HG03108 (cell line): ENCODE measurements around the gene NDUFV2.

Experiments used
- ATAC-seq: cut with Tn5 transposase; IDR thresholded peaks from one replicate; pipeline ENCODE4 v1.9.1; 2021; ENCODE audit warnings: moderate library complexity; ENCODE audit not compliant: unreplicated experiment

NDUFV2 gene

GRCh38 chr18:9102508-9103375 is at the start of gene NDUFV2:
Gene NDUFV2 (plus strand): TSS chr18:9102699. CDS start chr18:9102744, 45 bp downstream.
- ATAC-seq: peak; percentile 89

GRCh38 chr18:9053814-9054213 is 48.7 kb upstream of the NDUFV2 start:
- ATAC-seq: no peak

- peak; percentile 64 for ATAC-seq
These were observed 47.3 kb upstream of the NDUFV2 start for GRCh38 chr18:9055185-9055584.

DNA sequence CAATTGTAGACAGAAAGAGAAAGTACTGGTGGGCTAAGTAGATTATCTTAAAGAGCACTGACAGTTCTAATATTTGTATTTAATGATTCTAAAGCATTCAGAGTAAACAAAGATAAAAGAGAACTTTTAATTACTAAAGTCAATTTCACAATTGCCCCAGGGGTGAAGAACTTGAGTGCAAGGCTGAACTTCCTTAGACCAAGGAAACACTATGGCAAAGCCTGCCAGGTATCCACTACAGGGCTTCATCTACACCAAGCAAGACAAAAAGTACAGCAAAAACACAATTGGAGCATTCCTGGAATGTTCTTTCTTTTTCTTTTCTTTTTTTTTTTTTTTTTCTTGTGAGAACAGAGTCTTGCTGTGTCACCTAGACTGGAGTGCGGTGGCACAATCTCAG is 46.9 kb upstream of the NDUFV2 start:
- ATAC-seq: no peak

- ATAC-seq: no peak
These were observed 44.9 kb upstream of the NDUFV2 start for GRCh38 chr18:9057646-9058045.

DNA sequence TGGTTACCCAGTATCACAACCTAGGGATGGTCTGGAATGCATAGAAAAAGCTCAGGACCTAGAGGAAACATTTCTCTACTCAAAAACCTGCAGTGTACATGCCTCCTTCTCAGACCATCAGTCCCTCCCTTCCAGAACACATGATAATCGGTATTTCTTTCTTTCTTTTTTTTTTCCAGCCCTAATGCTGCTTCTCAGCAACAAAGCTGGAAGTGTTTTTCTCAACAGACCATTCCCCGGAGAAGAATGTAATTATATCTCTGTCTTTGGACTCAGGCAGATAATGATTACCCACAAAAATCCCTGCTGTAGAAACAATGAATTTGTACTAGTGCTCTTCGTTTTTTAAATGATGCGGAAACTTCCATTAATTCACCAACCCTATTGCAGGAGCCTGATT is 44.1 kb upstream of the NDUFV2 start:
- ATAC-seq: no peak

DNA sequence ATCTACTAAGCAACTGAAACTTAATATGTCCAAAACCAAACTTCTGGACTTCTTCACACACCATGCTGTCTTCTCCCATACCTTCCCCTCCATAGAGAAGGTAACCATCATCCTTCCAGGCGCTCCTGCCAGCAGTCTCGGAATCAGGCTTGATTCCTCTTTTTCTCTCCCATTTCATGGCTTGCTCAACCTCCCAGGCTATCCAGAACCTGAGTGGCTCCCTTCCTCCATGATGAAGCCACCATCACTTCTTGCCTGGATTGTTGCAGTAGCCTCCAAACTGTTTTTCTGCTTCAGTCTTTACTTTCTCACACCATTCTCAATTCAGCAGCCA is 40.1 kb upstream of the NDUFV2 start:
- ATAC-seq: no peak

DNA sequence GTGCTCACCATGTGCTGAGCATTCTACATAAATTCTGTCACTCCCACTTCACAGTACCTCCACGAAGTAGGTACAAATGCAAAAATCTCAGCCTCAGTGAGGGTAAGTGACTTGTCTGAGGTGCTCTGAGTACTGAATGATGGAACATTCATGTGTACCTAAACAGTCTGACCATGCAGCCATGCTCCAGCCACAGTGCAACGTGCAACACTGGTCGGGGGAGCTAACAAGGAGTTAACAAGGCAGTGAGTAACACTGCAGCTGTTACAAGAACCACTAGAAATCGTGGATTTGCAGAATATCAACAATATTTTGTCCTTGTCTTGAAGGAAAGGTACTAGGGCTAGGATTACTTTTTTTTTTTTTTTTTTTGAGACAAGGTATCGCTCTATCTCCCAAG is 36.6 kb upstream of the NDUFV2 start:
- ATAC-seq: no peak

GRCh38 chr18:9066358-9066757 is 36.1 kb upstream of the NDUFV2 start:
- peak; percentile 29 for ATAC-seq

DNA sequence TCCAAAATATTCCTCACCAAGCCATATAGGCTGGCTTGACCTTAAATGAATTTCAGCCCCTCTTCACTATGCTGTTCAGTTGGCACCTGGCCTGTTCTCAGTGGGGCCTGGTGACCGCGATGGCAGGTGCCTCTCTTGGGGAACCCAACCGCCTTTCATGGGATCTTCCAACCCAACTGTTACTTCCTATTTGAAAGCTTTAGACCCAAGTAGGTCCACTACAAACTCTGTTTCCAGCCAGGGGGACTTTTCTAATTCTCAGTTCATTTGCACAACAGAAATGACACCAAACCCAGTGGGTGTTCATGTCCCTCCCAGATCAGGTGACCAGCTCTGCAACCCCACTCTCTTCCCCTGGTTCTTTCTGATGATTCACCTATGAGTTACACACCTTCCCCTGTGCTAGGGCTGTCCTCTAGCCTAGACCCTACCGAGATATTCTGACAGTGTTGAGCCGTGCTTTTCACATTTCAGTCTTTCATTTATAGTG is 35.6 kb upstream of the NDUFV2 start:
- ATAC-seq: peak; percentile 63

DNA sequence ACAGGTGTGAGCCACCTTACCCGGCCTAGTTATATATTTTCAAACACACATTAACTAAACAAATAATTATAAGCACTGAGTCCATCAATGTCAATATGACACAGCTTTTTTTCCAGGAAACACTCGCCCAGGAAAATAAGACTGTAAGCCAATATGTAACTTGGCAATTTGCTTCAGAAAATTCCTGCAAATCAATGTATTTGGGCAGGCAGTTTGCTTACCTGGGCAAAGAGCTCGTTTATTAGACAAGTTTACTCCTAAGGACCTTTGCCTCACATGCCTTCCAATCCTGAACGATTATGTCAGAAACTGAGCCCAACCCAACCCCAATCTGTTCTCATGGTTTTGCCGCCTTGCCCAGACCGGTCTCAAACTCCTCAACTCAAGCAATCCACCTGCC is 34.7 kb upstream of the NDUFV2 start:
- ATAC-seq: no peak

GRCh38 chr18:9068346-9068745 is 34.2 kb upstream of the NDUFV2 start:
- no peak for ATAC-seq

GRCh38 chr18:9069601-9070000 is 32.9 kb upstream of the NDUFV2 start:
- peak; percentile 22 for ATAC-seq

DNA sequence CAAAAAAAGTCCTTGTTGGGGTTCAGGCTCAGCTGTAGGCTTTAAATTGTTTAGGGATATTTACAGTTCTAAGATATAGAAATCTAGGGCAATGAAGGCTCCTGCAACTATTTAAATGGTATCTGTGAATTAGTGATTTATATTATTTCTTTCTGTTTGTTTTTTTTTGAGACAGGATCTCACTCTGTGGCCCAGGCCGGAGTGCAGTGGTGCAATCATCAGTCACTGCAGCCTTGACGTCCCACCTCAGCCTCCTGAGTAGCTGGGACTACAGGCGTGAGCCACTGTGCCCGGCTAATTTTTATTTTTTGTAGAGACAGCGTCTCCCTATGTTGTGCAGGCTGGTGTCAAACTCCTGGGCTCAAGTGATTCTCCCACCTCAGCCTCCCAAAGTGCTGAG is 32.3 kb upstream of the NDUFV2 start:
- ATAC-seq: no peak

- ATAC-seq: no peak
These were observed 22.5 kb upstream of the NDUFV2 start for GRCh38 chr18:9079818-9080528.

DNA sequence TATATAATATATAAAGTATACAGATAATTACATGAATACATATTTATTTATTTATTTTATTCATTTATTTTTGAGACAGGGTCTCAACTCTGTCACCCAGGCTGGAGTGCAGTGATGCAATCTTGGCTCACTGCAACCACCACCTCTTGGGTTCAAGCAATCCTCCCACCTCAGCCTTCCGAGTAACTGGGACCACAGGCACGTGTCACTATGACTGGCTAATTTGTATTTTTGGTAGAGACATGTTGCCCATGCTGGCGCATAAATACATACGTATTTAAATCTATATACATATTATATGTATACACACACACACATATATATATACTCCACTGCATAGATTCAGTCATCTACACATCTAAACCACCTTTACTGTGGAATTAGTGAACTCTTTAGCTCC is 20.6 kb upstream of the NDUFV2 start:
- ATAC-seq: no peak

GRCh38 chr18:9082711-9083510 is 19.6 kb upstream of the NDUFV2 start:
- ATAC-seq: peak; percentile 96

- ATAC-seq: no peak
These were observed 16.5 kb upstream of the NDUFV2 start for GRCh38 chr18:9086015-9086414.

- ATAC-seq: no peak
These were observed 15.9 kb upstream of the NDUFV2 start for GRCh38 chr18:9086624-9087023.

- ATAC-seq: no peak
These were observed 15.4 kb upstream of the NDUFV2 start for GRCh38 chr18:9087144-9087543.

- ATAC-seq: no peak
These were observed 14.2 kb upstream of the NDUFV2 start for GRCh38 chr18:9088252-9088651.
